Nucleus accumbens (tissue), 56 donors: ENCODE results near the gene HOXB2.

Experiments used
- DNase-seq, 56 donors: peaks; one replicate each; lab custom pipeline; 2025; lab: John Stamatoyannopoulos, UW

The HOXB2 gene

GRCh38 chr17:48544349-48545021, 424 bp downstream of the HOXB2 start:
- no peak for DNase-seq

- DNase-seq: no peak
Measured at GRCh38 chr17:48543854-48544348, 1.0 kb downstream of the HOXB2 start.

GRCh38 chr17:48543107-48543853, 1.6 kb downstream of the HOXB2 start:
- DNase-seq: no peak

- no peak for DNase-seq
Measured at GRCh38 chr17:48542698-48543106, 2.2 kb downstream of the HOXB2 start.

GRCh38 chr17:48542114-48542656, 2.7 kb downstream of the HOXB2 start:
- DNase-seq: no peak

- DNase-seq: no peak
Measured at GRCh38 chr17:48541577-48542113, 3.3 kb downstream of the HOXB2 start.

GRCh38 chr17:48541036-48541576, 3.8 kb downstream of the HOXB2 start:
- DNase-seq: no peak

- DNase-seq: no peak
Measured at GRCh38 chr17:48540213-48540612, 4.7 kb downstream of the HOXB2 start.

GRCh38 chr17:48539177-48539576, 5.7 kb downstream of the HOXB2 start:
- no peak for DNase-seq

GRCh38 chr17:48537316-48537715, 7.6 kb downstream of the HOXB2 start:
- no peak for DNase-seq

- peak in 1 of 56 donors; percentile 11 for DNase-seq
Measured at GRCh38 chr17:48535793-48536559, 8.9 kb downstream of the HOXB2 start.

- DNase-seq: no peak
Measured at GRCh38 chr17:48532261-48532660, 12.6 kb downstream of the HOXB2 start.

GRCh38 chr17:48530887-48531272, 14.0 kb downstream of the HOXB2 start, which contains the start of gene HOXB1:
Gene HOXB1 (minus strand): TSS chr17:48531011. CDS start chr17:48530904, 107 bp downstream.
- no peak for DNase-seq

- DNase-seq: no peak
Measured at GRCh38 chr17:48530208-48530886, 14.6 kb downstream of the HOXB2 start.

GRCh38 chr17:48529683-48530009, 15.3 kb downstream of the HOXB2 start:
- no peak for DNase-seq

- no peak for DNase-seq
Measured at GRCh38 chr17:48528936-48529682, 15.8 kb downstream of the HOXB2 start.

GRCh38 chr17:48528153-48528935, 16.6 kb downstream of the HOXB2 start:
- no peak for DNase-seq

GRCh38 chr17:48527547-48527932, 17.4 kb downstream of the HOXB2 start:
- no peak for DNase-seq
